Measurements from ENCODE around the gene GFAP. TPM values are rescaled to one million over a fixed set of nuclear protein-coding genes. Genes with fewer than 3 reads are reported as not detected.

The GFAP gene
- total and polyA plus RNA-seq, 11 donors: 0.94 to 12.4 (median 5.8) TPM

GRCh38 chr17:44956998-44957981 lies 42.0 kb upstream of the GFAP start:
- intact Hi-C loops (cut with DNase I): no loop called here
- TF ChIP-seq POLR2A (IDR thresholded peaks at IDR 0.05) (no peak), CTCF (IDR thresholded peaks at IDR 0.05) (no peak)
- H3K27me3 ChIP-seq: peaks cover 0 to 43% (median 12%) of the 10 kb centered on the region in 9 donors

DNA sequence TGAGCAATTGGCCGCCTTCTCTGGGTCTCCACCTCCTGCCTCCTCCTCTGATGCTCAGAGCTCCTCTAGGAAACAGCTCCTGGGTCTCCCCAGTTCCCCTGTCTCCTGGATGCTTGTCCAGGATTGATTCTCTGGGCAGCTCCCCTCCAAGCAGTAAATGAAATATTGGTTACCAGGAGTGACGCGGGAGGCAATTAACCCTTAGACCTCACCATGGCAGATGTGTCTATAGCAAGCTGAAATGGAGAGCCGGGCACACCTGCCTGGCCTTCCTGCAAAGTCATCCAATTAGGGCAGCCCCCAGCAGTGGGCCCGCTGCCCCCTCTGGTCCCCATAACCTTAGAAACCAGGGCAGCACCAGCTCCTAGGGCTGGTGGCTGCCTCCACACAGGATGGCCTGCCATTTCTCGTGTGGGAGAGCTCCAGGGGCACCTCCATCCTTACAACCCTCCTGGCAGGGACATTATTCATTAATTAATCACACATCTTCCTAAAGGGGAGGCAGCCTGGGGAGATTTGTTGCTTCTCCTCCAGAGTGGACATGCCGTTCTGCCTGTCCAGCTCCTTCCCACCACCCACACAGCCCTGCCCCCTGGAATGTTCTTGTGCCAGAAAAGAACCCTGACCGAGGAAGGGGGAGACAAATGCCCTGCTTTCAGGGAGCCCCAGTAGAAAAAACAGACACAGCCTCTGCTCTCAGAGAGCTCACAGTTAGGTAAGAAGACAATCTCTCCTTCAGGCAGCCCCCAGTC lies 40.5 kb upstream of the GFAP start:
- DNase-seq (no peak), ATAC-seq (no peak)
- WGBS, 4 donors: 68 to 83% (median 74%) methylated on average over 7 to 8 of the region's 8 CpGs
- Histone ChIP-seq H3K4me3 (no peak overlapping the region), H3K9me3 (no peaks in the 10 kb centered on the region), H3K36me3 (no peaks in the 10 kb centered on the region), H3K27ac (no peak overlapping the region), H3K27me3 (peaks cover 0 to 40% (median 12%) of the 10 kb centered on the region in 9 donors), H3K4me1 (peaks cover 0 to 5% (median 0%) of the 10 kb centered on the region in 12 donors)
- intact Hi-C loops (cut with DNase I): no loop called here
- TF ChIP-seq CTCF (IDR thresholded peaks at IDR 0.05): no peak
- no peak for TF ChIP-seq POLR2A (IDR thresholded peaks at IDR 0.05)

More at GRCh38 chr17:44956998-44957981, 42.0 kb upstream of the GFAP start:
- DNase-seq (no peak), ATAC-seq (no peak)
- H3K27ac ChIP-seq: no peak overlapping the region
- 67 to 76% (median 72%) methylated on average over 6 to 8 of the region's 8 CpGs for WGBS, 4 donors
- H3K36me3 ChIP-seq: no peaks in the 10 kb centered on the region
- H3K4me3 ChIP-seq: no peak overlapping the region
- no peaks in the 10 kb centered on the region for H3K9me3 ChIP-seq
- peaks cover 0 to 5% (median 0%) of the 10 kb centered on the region in 12 donors for H3K4me1 ChIP-seq

DNA sequence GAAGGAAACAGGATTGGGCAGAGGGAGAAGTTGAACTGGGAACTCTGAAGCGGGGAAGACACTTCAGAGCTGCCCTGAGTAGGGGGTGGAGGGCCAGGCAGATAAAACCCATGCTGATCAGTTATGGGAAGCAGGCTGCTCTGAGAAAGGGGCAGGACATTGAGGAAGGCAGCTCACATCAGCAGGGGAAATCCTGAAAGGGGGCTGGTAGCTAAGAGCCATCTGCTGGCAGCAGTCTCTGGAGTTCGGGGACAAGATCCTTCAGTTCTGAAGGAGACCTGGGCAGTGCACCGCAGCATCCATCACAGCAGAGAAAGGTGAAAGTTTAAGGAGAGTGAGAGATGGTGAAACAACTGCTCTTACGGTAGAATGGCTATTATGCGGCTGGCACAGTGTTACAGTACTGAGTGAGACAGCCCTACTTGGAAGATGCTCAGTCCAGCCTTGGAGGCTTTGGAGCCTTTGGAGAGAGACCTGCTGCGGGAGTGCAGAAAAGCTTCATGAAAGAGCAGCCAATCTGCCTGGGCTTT lies 37.7 kb upstream of the GFAP start:
- no peak overlapping the region for H3K4me3 ChIP-seq
- no peak for TF ChIP-seq POLR2A (IDR thresholded peaks at IDR 0.05)
- no peak for TF ChIP-seq CTCF (IDR thresholded peaks at IDR 0.05)
- DNase-seq (no peak), ATAC-seq (no peak)
- peaks cover 0 to 5% (median 3%) of the 10 kb centered on the region in 12 donors for H3K4me1 ChIP-seq
- H3K9me3 ChIP-seq: no peaks in the 10 kb centered on the region
- 72 to 77% (median 75%) methylated on average over 6 of the region's 6 CpGs for WGBS, 4 donors
- no peak overlapping the region for H3K27ac ChIP-seq
- H3K27me3 ChIP-seq: peaks cover 0 to 17% (median 0%) of the 10 kb centered on the region in 9 donors
- intact Hi-C loops (cut with DNase I): no loop called here
- H3K36me3 ChIP-seq: no peaks in the 10 kb centered on the region

All from heart left ventricle (tissue), 16 donors.